ENCODE data around the gene NUP93. TPM values are rescaled to one million over a fixed set of nuclear protein-coding genes. Genes with fewer than 3 reads are reported as not detected.

Gene NUP93
- total RNA-seq, 1 experiment from 2014 or later = 165 TPM

DNA sequence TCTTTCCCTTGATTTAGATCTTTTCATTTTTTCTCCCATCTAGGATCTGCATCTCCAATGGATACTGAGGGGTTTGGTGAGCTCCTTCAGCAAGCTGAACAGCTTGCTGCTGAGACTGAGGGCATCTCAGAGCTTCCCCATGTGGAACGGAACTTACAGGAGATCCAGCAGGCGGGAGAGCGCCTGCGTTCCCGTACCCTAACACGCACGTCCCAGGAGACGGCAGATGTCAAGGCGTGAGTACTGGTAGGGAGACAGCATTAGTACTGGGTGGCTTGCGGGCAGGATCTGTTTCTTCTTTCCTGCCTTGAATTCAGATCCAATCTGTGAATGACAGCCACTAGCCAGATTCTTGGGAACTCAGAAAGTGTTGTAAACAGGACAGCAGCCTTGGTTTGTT lies 18.3 kb downstream of the NUP93 start:
- no peak overlapping the region for H3K9ac ChIP-seq (ENCODE audit: extremely low read depth, insufficient read length, low read length)
- WGBS (ENCODE audit: extremely low coverage, insufficient read length, low lambda C conversion rate) = no CpG with 5 or more reads among the region's 10 CpGs
- H3K4ac ChIP-seq (ENCODE audit: low read depth, low read length) = no peak overlapping the region
- no peak overlapping the region for H3K4me3 Mint-ChIP-seq
- no peak overlapping the region for H2AK5ac ChIP-seq (ENCODE audit: insufficient read length, low read length)
- H4K91ac ChIP-seq (ENCODE audit: insufficient read length, low read depth, low read length) = peak overlapping the region; percentile 6
- peaks cover 5% of the 10 kb centered on the region; the same call in 1 of the 2 replicates for H3K79me2 ChIP-seq (ENCODE audit: insufficient read depth, low read length)
- H3K9me3 Mint-ChIP-seq = peaks cover 3 to 4% of the 10 kb centered on the region in 2 experiments; a peak in 4 of 5 replicates
- no peak overlapping the region for H3K27ac ChIP-seq (ENCODE audit: insufficient read length, low read depth, low read length)
- H3K27me3 Mint-ChIP-seq (ENCODE audit: low read depth) = no peaks in the 10 kb centered on the region
- no peak overlapping the region for H2BK120ac ChIP-seq (ENCODE audit: low read depth, low read length, poor library complexity, severe bottlenecking)
- no peak overlapping the region for H2BK15ac ChIP-seq (ENCODE audit: low read depth, low read length)
- peaks cover 29 to 34% (median 30%) of the 10 kb centered on the region in 3 experiments; a peak in 6 of 7 replicates for H3K36me3 Mint-ChIP-seq (ENCODE audit: insufficient read depth in 1 of 3, low read depth in 3 of 3)
- H2BK5ac ChIP-seq (ENCODE audit: insufficient read length, low read length) = no peak overlapping the region
- DNase-seq = no peak
- H3K4me1 Mint-ChIP-seq = peaks cover 36 to 37% of the 10 kb centered on the region in 2 experiments
- peaks cover 10% of the 10 kb centered on the region; the same call in 1 of the 2 replicates for H3K4me1 ChIP-seq (ENCODE audit: insufficient read depth, low read length)
- no peak overlapping the region for H4K8ac ChIP-seq (replicated peaks; ENCODE audit: insufficient read length, low read depth, low read length)
- H2BK20ac ChIP-seq (ENCODE audit: low read depth, low read length, poor library complexity, severe bottlenecking) = no peak overlapping the region
- no peaks in the 10 kb centered on the region for H4K20me1 ChIP-seq (ENCODE audit: control insufficient read depth, insufficient read depth, insufficient read length)
- no peak overlapping the region for H4K5ac ChIP-seq (ENCODE audit: insufficient read length, low read depth, low read length)
- H3K18ac ChIP-seq (ENCODE audit: insufficient read length, low read depth, low read length) = no peak overlapping the region
- no peaks in the 10 kb centered on the region for H3K27me3 ChIP-seq (ENCODE audit: insufficient read depth, low read length)
- H2AFZ ChIP-seq (ENCODE audit: low read length) = no peak overlapping the region
- H3K14ac ChIP-seq (ENCODE audit: insufficient read depth, low read length) = no peak overlapping the region; the same call in 1 of the 2 replicates
- H3K27ac Mint-ChIP-seq = peak overlapping the region; percentile 27 to 77 (median 34); a peak in 5 of 7 replicates
- no peak overlapping the region for H3K56ac ChIP-seq (ENCODE audit: insufficient read length, low read depth, low read length)
- H3K9me3 ChIP-seq (ENCODE audit: control insufficient read depth, low read depth, low read length) = no peaks in the 10 kb centered on the region
- no peaks in the 10 kb centered on the region for H3K23me2 ChIP-seq (ENCODE audit: insufficient read length, low read depth, low read length, poor library complexity, severe bottlenecking)
- TF ChIP-seq, protein P1, sequence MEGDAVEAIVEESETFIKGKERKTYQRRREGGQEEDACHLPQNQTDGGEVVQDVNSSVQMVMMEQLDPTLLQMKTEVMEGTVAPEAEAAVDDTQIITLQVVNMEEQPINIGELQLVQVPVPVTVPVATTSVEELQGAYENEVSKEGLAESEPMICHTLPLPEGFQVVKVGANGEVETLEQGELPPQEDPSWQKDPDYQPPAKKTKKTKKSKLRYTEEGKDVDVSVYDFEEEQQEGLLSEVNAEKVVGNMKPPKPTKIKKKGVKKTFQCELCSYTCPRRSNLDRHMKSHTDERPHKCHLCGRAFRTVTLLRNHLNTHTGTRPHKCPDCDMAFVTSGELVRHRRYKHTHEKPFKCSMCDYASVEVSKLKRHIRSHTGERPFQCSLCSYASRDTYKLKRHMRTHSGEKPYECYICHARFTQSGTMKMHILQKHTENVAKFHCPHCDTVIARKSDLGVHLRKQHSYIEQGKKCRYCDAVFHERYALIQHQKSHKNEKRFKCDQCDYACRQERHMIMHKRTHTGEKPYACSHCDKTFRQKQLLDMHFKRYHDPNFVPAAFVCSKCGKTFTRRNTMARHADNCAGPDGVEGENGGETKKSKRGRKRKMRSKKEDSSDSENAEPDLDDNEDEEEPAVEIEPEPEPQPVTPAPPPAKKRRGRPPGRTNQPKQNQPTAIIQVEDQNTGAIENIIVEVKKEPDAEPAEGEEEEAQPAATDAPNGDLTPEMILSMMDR (conservative IDR thresholded peaks at IDR 0.05) = no peak
- H3K23ac ChIP-seq (ENCODE audit: insufficient read length, low read depth, low read length) = no peak overlapping the region
- H2BK12ac ChIP-seq (ENCODE audit: insufficient read length, low read depth, low read length) = no peak overlapping the region
- H3K4me2 ChIP-seq (ENCODE audit: insufficient read depth, insufficient read length, low read length) = no peak overlapping the region
- no peaks in the 10 kb centered on the region for H3K79me1 ChIP-seq (ENCODE audit: insufficient read depth, low read depth, low read length, poor library complexity, severe bottlenecking)
- no peak overlapping the region for H3T11ph ChIP-seq (ENCODE audit: low read length)

Measured in H9 (cell line).